Subcutaneous adipose tissue (tissue), 4 donors: ENCODE data around the gene ZMYM4. TPM values are rescaled to one million over a fixed set of nuclear protein-coding genes. Genes with fewer than 3 reads are reported as not detected.

Experiments
- total RNA-seq, 4 donors: library from RNA; depleted of rRNA; stranded (reverse); fragments of >200 nt; gene quantifications; one replicate each; pipeline ENCODE4 v1.1.0, GENCODE V29; 2016
- TF ChIP-seq, protein P1 (sequence below): fragments of 450-650 bp; IDR thresholded peaks from one replicate; pipeline ENCODE4 v1.5.1; 2016; ENCODE audit warnings: low read depth, mild to moderate bottlenecking, control low read depth, antibody characterized with exemption, moderate library complexity

ZMYM4 gene
- total RNA-seq, 4 donors from 2014 or later, result 34.9 to 41.0 (median 39.5) TPM

GRCh38 chr1:35287807-35288640 lies 19.5 kb downstream of the ZMYM4 start:
- TF ChIP-seq, protein P1, sequence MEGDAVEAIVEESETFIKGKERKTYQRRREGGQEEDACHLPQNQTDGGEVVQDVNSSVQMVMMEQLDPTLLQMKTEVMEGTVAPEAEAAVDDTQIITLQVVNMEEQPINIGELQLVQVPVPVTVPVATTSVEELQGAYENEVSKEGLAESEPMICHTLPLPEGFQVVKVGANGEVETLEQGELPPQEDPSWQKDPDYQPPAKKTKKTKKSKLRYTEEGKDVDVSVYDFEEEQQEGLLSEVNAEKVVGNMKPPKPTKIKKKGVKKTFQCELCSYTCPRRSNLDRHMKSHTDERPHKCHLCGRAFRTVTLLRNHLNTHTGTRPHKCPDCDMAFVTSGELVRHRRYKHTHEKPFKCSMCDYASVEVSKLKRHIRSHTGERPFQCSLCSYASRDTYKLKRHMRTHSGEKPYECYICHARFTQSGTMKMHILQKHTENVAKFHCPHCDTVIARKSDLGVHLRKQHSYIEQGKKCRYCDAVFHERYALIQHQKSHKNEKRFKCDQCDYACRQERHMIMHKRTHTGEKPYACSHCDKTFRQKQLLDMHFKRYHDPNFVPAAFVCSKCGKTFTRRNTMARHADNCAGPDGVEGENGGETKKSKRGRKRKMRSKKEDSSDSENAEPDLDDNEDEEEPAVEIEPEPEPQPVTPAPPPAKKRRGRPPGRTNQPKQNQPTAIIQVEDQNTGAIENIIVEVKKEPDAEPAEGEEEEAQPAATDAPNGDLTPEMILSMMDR, result no peak

GRCh38 chr1:35288761-35289160 lies 20.3 kb downstream of the ZMYM4 start:
- TF ChIP-seq, protein P1, result no peak

GRCh38 chr1:35290452-35290851 lies 21.9 kb downstream of the ZMYM4 start:
- TF ChIP-seq, protein P1, result no peak

DNA sequence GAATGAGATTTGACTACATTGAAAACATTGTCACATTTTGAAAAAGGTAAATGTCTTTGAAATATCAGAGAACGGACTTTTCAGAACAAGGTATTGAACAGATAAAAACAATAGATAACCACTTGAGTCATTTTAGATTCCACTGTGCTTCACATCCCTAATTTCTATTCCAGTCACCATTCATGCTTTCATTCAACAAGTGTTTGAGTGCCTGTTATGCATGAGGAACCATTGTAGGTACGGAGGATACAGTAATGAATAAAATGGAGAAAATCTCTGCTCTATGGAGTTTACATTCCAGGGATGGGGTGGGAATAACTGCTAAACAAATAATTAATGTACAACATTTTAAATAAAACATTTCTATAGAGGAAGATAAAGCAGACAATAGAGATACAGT lies 26.3 kb downstream of the ZMYM4 start:
- TF ChIP-seq, protein P1, result no peak

- TF ChIP-seq, protein P1, result no peak
These were observed 29.4 kb downstream of the ZMYM4 start for GRCh38 chr1:35297886-35298285.

DNA sequence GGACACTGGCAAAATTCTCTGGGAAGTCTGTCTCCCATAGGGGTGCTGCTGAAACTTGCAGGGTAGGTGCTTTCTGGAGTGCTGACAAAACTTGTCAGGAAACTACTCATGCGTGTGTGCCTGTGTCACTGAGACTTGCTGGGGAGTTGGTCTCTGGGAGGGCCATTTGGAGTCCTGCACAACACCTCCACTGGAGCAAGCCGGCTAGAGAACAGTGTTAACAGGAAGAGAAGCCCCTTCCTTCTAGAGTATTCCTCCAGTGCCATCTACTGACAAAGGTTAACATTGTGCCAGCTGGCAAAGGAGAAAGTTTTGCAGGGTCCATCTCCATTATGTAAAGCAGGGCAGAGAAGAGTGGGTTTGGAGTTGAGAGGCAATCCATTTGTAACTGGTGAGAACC lies 30.0 kb downstream of the ZMYM4 start:
- TF ChIP-seq, protein P1, result no peak

- TF ChIP-seq, protein P1, result no peak
These were observed 31.9 kb downstream of the ZMYM4 start for GRCh38 chr1:35300376-35300775.
